Mucosa of rectum (tissue), 2 donors: Measurements from ENCODE around the gene GLB1L2.
A peak's percentile ranks its signal among the peaks of the same experiment; 100 is the strongest.
"Not testable (repeated sequence)": the region's sequence is repeated elsewhere in the genome, so short reads cannot be mapped to it uniquely, and the experiment has no call there.

Experiments
- H3K27ac ChIP-seq, 2 donors: one replicate each; pipeline ENCODE4 v1.7.0; 2013; ENCODE audit warnings: inconsistent platforms in 2 of 2, low read depth in 2 of 2, low read length in 2 of 2
- H3K27me3 ChIP-seq, 2 donors: one replicate each; pipeline ENCODE4 v1.7.0; 2013; ENCODE audit warnings: low read length in 2 of 2; ENCODE audit not compliant: control insufficient read depth in 2 of 2, insufficient read depth in 2 of 2
- H3K36me3 ChIP-seq, 2 donors: one replicate each; pipeline ENCODE4 v1.7.0; 2013; ENCODE audit warnings: low read length in 2 of 2; ENCODE audit not compliant: control insufficient read depth in 2 of 2, insufficient read depth in 2 of 2
- H3K4me1 ChIP-seq, 2 donors: one replicate each; pipeline ENCODE4 v1.7.0; 2013; ENCODE audit warnings: low read length in 2 of 2, mild to moderate bottlenecking in 1 of 2; ENCODE audit not compliant: control insufficient read depth in 2 of 2, insufficient read depth in 2 of 2
- H3K4me3 ChIP-seq, 2 donors: one replicate each; pipeline ENCODE4 v1.7.0; 2013; ENCODE audit warnings: low read length in 2 of 2
- H3K9ac ChIP-seq, 2 donors: one replicate each; pipeline ENCODE4 v1.7.0; 2013; ENCODE audit warnings: low read length in 2 of 2, low read depth in 1 of 2, mild to moderate bottlenecking in 1 of 2
- H3K9me3 ChIP-seq, 2 donors: one replicate each; pipeline ENCODE4 v1.7.0; 2013; ENCODE audit warnings: low read length in 2 of 2; ENCODE audit not compliant: control insufficient read depth in 2 of 2
- donor health status: healthy.
- donor health status: Normal muscosa, but diverticular disease.

The GLB1L2 gene

DNA sequence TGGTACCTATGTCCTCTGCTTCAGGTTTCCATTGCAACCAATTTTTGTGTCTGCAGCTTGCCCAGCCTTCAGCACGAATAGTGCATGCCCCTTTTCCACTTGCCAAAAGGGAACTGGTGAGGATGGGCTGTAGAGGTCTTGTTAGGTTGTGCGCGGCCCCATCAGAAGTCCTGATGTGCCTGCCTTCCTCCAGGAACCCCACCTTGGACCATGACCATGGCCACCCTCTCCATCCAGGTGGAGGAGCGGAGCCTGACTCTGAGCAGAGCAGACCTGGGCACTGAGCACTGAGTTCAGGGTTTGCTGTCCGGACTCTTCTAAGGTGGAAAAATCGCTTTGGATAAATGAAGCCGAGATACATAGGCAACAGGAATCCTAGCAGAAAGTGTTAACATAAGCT lies 6.9 kb downstream of the GLB1L2 start:
- Histone ChIP-seq H3K9ac (no peak overlapping the region), H3K4me3 (no peak overlapping the region), H3K9me3 (no peaks in the 10 kb centered on the region), H3K27ac (no peak overlapping the region), H3K27me3 (no peaks in the 10 kb centered on the region), H3K36me3 (no peaks in the 10 kb centered on the region), H3K4me1 (peaks cover 0 to 21% of the 10 kb centered on the region in 2 donors)

GRCh38 chr11:134339756-134340155 lies 8.0 kb downstream of the GLB1L2 start:
- Histone ChIP-seq H3K4me1 (peaks cover 0 to 21% of the 10 kb centered on the region in 2 donors), H3K4me3 (peak overlapping the region in 1 of 2 donors; percentile 11), H3K9ac (peak overlapping the region in 1 of 2 donors; percentile 18), H3K9me3 (no peaks in the 10 kb centered on the region), H3K36me3 (no peaks in the 10 kb centered on the region), H3K27me3 (no peaks in the 10 kb centered on the region), H3K27ac (peak overlapping the region; percentile 75 to 77)

DNA sequence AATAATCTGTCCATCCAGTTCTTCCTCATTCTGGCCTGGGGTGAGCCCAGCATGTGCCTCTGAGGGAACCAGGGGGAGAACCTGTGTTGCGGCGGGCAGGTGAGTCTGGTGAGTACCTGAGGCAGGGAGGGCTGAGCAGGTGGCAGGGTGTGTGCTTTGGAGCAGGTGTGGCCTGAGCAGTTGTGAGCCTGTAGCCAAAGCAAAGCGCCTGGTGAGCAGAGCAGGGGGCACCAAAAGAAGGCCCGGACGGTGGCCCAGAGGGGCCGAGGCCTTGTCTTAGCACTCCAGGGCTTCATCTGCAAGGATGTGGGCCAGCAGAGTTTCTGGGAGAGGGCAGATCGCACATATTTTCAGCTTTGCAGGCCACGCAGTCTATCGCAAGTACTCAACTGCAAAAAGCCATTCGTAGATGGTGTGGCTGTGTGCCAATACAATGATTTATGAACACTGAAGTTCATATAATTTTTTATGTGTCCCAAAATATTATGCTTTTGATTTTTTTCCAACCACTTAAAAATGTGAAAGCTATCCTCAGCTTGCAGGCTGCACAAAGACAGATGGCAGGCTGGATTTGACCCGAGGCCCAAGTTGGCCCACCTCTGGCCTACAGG lies 8.7 kb downstream of the GLB1L2 start:
- no peaks in the 10 kb centered on the region for H3K9me3 ChIP-seq
- H3K4me1 ChIP-seq, result peaks cover 0 to 21% of the 10 kb centered on the region in 2 donors
- peak overlapping the region; percentile 75 to 77 for H3K27ac ChIP-seq
- no peaks in the 10 kb centered on the region for H3K27me3 ChIP-seq
- peak overlapping the region in 1 of 2 donors; percentile 18 for H3K9ac ChIP-seq
- H3K4me3 ChIP-seq, result peak overlapping the region; percentile 11 to 19
- no peaks in the 10 kb centered on the region for H3K36me3 ChIP-seq

- Histone ChIP-seq H3K27me3 (no peaks in the 10 kb centered on the region), H3K9ac (no peak overlapping the region)
These were observed 10.2 kb downstream of the GLB1L2 start for GRCh38 chr11:134341805-134342571.

GRCh38 chr11:134342572-134343340 lies 11.0 kb downstream of the GLB1L2 start:
- H3K27me3 ChIP-seq, result no peaks in the 10 kb centered on the region

More at GRCh38 chr11:134341805-134342571, 10.2 kb downstream of the GLB1L2 start:
- no peaks in the 10 kb centered on the region for H3K36me3 ChIP-seq
- H3K27ac ChIP-seq, result no peak overlapping the region
- peaks cover 0 to 21% of the 10 kb centered on the region in 2 donors for H3K4me1 ChIP-seq
- no peaks in the 10 kb centered on the region for H3K9me3 ChIP-seq
- H3K4me3 ChIP-seq, result no peak overlapping the region

GRCh38 chr11:134343646-134344045 lies 11.9 kb downstream of the GLB1L2 start:
- Histone ChIP-seq H3K9me3 (no peaks in the 10 kb centered on the region), H3K4me3 (no peak overlapping the region), H3K27me3 (no peaks in the 10 kb centered on the region), H3K36me3 (no peaks in the 10 kb centered on the region), H3K27ac (no peak overlapping the region), H3K4me1 (peaks cover 0 to 21% of the 10 kb centered on the region in 2 donors), H3K9ac (no peak overlapping the region)

More at GRCh38 chr11:134342572-134343340, 11.0 kb downstream of the GLB1L2 start:
- H3K4me3 ChIP-seq, result no peak overlapping the region
- H3K4me1 ChIP-seq, result peaks cover 0 to 21% of the 10 kb centered on the region in 2 donors
- H3K9ac ChIP-seq, result no peak overlapping the region
- no peak overlapping the region for H3K27ac ChIP-seq
- no peaks in the 10 kb centered on the region for H3K9me3 ChIP-seq
- H3K36me3 ChIP-seq, result no peaks in the 10 kb centered on the region

GRCh38 chr11:134344497-134345236 lies 12.9 kb downstream of the GLB1L2 start:
- peaks cover 0 to 15% of the 10 kb centered on the region in 2 donors for H3K4me1 ChIP-seq
- not testable (repeated sequence) for H3K9me3 ChIP-seq, H3K4me3 ChIP-seq, H3K36me3 ChIP-seq, H3K27ac ChIP-seq, H3K27me3 ChIP-seq, H3K9ac ChIP-seq

DNA sequence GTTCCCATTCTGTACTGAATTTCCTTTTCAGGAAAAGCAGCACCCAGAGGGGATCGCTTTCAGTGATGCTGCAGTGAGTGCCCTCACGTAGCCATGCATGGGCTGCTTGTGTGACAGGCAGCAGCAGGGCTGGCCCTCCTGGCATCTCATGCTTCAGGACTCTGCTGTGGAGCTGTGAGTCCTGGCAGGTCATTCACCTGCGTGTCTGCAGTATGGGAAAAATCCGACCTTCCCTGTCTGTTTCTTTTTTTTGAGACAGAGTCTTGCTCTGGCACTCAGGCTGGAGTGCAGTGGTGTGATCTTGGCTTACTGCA lies 13.4 kb downstream of the GLB1L2 start:
- Histone ChIP-seq H3K9me3 (no peaks in the 10 kb centered on the region), H3K4me1 (peaks cover 0 to 10% of the 10 kb centered on the region in 2 donors), H3K36me3 (no peaks in the 10 kb centered on the region), H3K4me3 (no peak overlapping the region), H3K9ac (no peak overlapping the region), H3K27ac (no peak overlapping the region), H3K27me3 (no peaks in the 10 kb centered on the region)

GRCh38 chr11:134346101-134346975 lies 14.6 kb downstream of the GLB1L2 start:
- H3K4me3 ChIP-seq, result no peak overlapping the region
- no peak overlapping the region for H3K27ac ChIP-seq
- no peaks in the 10 kb centered on the region for H3K9me3 ChIP-seq
- no peaks in the 10 kb centered on the region for H3K36me3 ChIP-seq
- H3K9ac ChIP-seq, result no peak overlapping the region
- no peaks in the 10 kb centered on the region for H3K4me1 ChIP-seq
- H3K27me3 ChIP-seq, result no peaks in the 10 kb centered on the region
